ENCODE measurements around the gene NTM.

Gene NTM

DNA sequence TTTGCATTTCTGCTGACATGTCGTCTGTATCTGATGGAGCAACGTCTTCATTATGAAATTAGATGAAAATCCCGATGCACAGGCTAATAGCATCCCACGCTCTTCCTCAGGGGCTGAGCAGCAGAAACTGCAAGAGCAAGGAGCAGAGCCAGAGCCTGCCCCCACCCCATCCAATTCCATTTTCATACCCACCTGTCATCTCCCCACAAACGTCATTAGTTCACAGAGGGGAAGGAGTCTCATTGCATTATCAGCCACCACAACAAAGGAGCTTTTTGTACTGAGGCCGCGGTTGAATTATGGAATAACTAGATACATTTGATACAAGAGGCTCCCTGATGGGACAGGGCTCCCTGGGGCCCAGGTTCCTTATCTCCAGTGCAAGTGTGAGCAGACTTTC, 515.0 kb downstream of the NTM start:
- Histone ChIP-seq H3K27ac (ENCODE audit: low read depth, low read length) (no peak overlapping the region), H2BK120ac (ENCODE audit: low read depth, low read length) (no peak overlapping the region), H4K8ac (ENCODE audit: low read depth, low read length) (no peak overlapping the region), H3K9ac (ENCODE audit: low read length) (no peak overlapping the region), H3K79me2 (ENCODE audit: control insufficient read depth, insufficient read depth, low read length) (no peaks in the 10 kb centered on the region), H4K5ac (ENCODE audit: low read length) (no peak overlapping the region), H3K56ac (ENCODE audit: low read length) (no peak overlapping the region), H3K27me3 (ENCODE audit: insufficient read depth, low read length, poor library complexity) (no peaks in the 10 kb centered on the region), H3K79me1 (ENCODE audit: low read length) (no peaks in the 10 kb centered on the region), H2AK5ac (ENCODE audit: low read length) (no peak overlapping the region), H2BK15ac (replicated peaks; ENCODE audit: low read depth) (no peak overlapping the region), H3K36me3 (ENCODE audit: control insufficient read depth, insufficient read depth, low read length) (no peaks in the 10 kb centered on the region), H3K18ac (ENCODE audit: low read length) (no peak overlapping the region), H3K23ac (ENCODE audit: low read length) (no peak overlapping the region), H3K4me1 (ENCODE audit: control insufficient read depth, low read depth, low read length) (peaks cover 11% of the 10 kb centered on the region), H2BK5ac (ENCODE audit: low read length) (no peak overlapping the region), H3K4ac (ENCODE audit: low read depth, low read length) (no peak overlapping the region), H3K4me3 (ENCODE audit: low read length) (no peak overlapping the region), H3K4me2 (ENCODE audit: low read length) (no peak overlapping the region)
- DNase-seq, result no peak
- whole genome bisulfite sequencing (ENCODE audit: extremely low coverage, insufficient coverage, low lambda C conversion rate), result no CpG with 5 or more reads among the region's 7 CpGs

DNA sequence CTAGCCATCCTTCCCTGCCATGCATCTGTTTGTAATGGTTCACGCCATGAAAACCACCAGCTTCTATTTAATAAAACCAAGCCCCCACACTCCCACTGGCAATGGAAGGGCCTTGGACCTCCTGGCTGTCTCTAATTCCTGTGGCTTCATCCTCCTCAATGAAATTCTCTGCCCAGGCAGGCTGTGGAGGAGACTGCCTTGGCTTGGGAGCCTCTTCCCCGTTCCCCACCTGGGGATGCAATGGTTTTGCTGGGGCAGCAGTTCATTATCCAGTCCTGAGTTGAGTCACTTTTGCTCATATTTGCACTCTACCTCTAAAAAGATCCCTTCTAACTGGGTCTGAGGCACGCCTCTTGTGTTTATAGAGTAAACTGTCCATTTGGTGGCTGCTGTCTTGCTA, 515.8 kb downstream of the NTM start:
- Histone ChIP-seq H3K79me2 (ENCODE audit: control insufficient read depth, insufficient read depth, low read length) (no peaks in the 10 kb centered on the region), H3K27ac (ENCODE audit: low read depth, low read length) (no peak overlapping the region), H2AK5ac (ENCODE audit: low read length) (no peak overlapping the region), H3K9ac (ENCODE audit: low read length) (no peak overlapping the region), H4K5ac (ENCODE audit: low read length) (no peak overlapping the region), H2BK15ac (replicated peaks; ENCODE audit: low read depth) (no peak overlapping the region), H3K4me2 (ENCODE audit: low read length) (no peak overlapping the region), H4K8ac (ENCODE audit: low read depth, low read length) (no peak overlapping the region), H3K4me3 (ENCODE audit: low read length) (no peak overlapping the region), H3K79me1 (ENCODE audit: low read length) (no peaks in the 10 kb centered on the region), H3K4me1 (ENCODE audit: control insufficient read depth, low read depth, low read length) (peaks cover 13% of the 10 kb centered on the region), H2BK5ac (ENCODE audit: low read length) (no peak overlapping the region), H3K27me3 (ENCODE audit: insufficient read depth, low read length, poor library complexity) (no peaks in the 10 kb centered on the region), H3K56ac (ENCODE audit: low read length) (no peak overlapping the region), H3K18ac (ENCODE audit: low read length) (no peak overlapping the region), H2BK120ac (ENCODE audit: low read depth, low read length) (no peak overlapping the region), H3K4ac (ENCODE audit: low read depth, low read length) (no peak overlapping the region), H3K36me3 (ENCODE audit: control insufficient read depth, insufficient read depth, low read length) (no peaks in the 10 kb centered on the region), H3K23ac (ENCODE audit: low read length) (no peak overlapping the region)
- no CpG with 5 or more reads among the region's 3 CpGs for WGBS (ENCODE audit: extremely low coverage, insufficient coverage, low lambda C conversion rate)
- DNase-seq, result no peak

DNA sequence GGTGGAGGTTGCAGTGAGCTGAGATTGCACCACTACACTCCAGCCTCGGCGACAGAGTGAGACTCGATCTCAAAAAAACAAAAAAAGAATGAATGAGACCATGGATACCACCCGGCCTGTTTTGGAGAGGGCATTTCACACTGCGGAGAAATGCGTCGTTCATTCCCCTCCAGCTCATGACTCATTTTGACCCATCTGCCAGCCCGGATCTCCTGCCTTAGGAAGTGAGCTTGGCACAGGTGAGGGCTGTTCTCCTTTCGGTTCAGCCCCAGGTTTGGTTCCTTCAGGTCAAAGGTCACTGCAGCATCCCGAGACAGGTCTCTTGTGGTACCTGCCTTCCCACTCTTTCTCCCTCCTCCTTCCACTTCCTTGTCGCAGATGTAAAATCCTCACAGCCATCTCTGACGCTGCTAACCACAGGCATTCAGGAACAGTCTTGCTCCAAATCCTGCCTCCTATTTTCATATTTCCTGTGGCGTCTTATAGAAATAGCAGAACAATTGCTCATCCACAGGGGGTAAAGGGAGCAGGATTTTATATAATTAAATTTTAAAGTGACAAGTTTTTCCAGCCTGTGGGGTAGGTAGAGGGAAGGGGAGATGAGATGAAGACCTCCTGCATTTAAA, 517.9 kb downstream of the NTM start:
- H3K9ac ChIP-seq (ENCODE audit: low read length), result no peak overlapping the region
- H3K4me1 ChIP-seq (ENCODE audit: control insufficient read depth, low read depth, low read length), result peaks cover 13% of the 10 kb centered on the region
- H3K4ac ChIP-seq (ENCODE audit: low read depth, low read length), result no peak overlapping the region
- no peak overlapping the region for H3K4me2 ChIP-seq (ENCODE audit: low read length)
- no peak overlapping the region for H3K23ac ChIP-seq (ENCODE audit: low read length)
- H3K18ac ChIP-seq (ENCODE audit: low read length), result no peak overlapping the region
- H4K5ac ChIP-seq (ENCODE audit: low read length), result no peak overlapping the region
- no peak overlapping the region for H2BK5ac ChIP-seq (ENCODE audit: low read length)
- H4K8ac ChIP-seq (ENCODE audit: low read depth, low read length), result no peak overlapping the region
- no CpG with 5 or more reads among the region's 13 CpGs for WGBS (ENCODE audit: extremely low coverage, insufficient coverage, low lambda C conversion rate)
- no peak overlapping the region for H2AK5ac ChIP-seq (ENCODE audit: low read length)
- no peaks in the 10 kb centered on the region for H3K27me3 ChIP-seq (ENCODE audit: insufficient read depth, low read length, poor library complexity)
- no peak overlapping the region for H2BK120ac ChIP-seq (ENCODE audit: low read depth, low read length)
- DNase-seq, result no peak
- no peaks in the 10 kb centered on the region for H3K79me1 ChIP-seq (ENCODE audit: low read length)
- no peak overlapping the region for H3K4me3 ChIP-seq (ENCODE audit: low read length)
- H3K36me3 ChIP-seq (ENCODE audit: control insufficient read depth, insufficient read depth, low read length), result no peaks in the 10 kb centered on the region
- no peak overlapping the region for H3K27ac ChIP-seq (ENCODE audit: low read depth, low read length)
- no peaks in the 10 kb centered on the region for H3K79me2 ChIP-seq (ENCODE audit: control insufficient read depth, insufficient read depth, low read length)
- H2BK15ac ChIP-seq (replicated peaks; ENCODE audit: low read depth), result no peak overlapping the region
- H3K56ac ChIP-seq (ENCODE audit: low read length), result no peak overlapping the region

DNA sequence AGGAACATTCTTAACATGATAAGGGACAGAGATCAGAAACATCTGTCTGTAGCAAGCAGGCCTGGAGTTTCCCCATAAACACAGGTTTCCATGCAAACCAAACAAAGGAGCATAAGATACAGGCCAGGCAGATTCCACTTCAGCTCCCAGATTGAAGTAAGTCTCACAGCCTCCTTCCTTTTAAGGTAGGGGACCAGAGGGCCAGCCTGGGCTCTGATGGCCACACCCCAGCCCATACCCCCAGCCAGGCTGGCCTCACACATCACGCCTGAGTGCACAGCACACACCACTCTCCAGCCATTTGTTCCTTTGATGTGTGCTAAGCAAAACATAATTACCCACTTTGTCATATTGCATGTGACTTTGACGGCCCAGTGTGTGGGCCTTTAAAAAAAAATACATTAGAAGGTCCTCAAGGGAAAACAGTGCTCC, 518.7 kb downstream of the NTM start:
- Histone ChIP-seq H3K4me1 (ENCODE audit: control insufficient read depth, low read depth, low read length) (peaks cover 13% of the 10 kb centered on the region), H3K4me2 (ENCODE audit: low read length) (no peak overlapping the region), H3K18ac (ENCODE audit: low read length) (no peak overlapping the region), H3K4me3 (ENCODE audit: low read length) (no peak overlapping the region), H3K79me1 (ENCODE audit: low read length) (no peaks in the 10 kb centered on the region), H3K23ac (ENCODE audit: low read length) (no peak overlapping the region), H3K36me3 (ENCODE audit: control insufficient read depth, insufficient read depth, low read length) (no peaks in the 10 kb centered on the region), H3K56ac (ENCODE audit: low read length) (peak overlapping the region; percentile 8), H2BK5ac (ENCODE audit: low read length) (no peak overlapping the region), H3K27ac (ENCODE audit: low read depth, low read length) (no peak overlapping the region), H4K5ac (ENCODE audit: low read length) (no peak overlapping the region), H3K4ac (ENCODE audit: low read depth, low read length) (no peak overlapping the region), H3K9ac (ENCODE audit: low read length) (no peak overlapping the region), H4K8ac (ENCODE audit: low read depth, low read length) (no peak overlapping the region), H3K27me3 (ENCODE audit: insufficient read depth, low read length, poor library complexity) (no peaks in the 10 kb centered on the region), H3K79me2 (ENCODE audit: control insufficient read depth, insufficient read depth, low read length) (no peaks in the 10 kb centered on the region), H2BK120ac (ENCODE audit: low read depth, low read length) (no peak overlapping the region), H2BK15ac (replicated peaks; ENCODE audit: low read depth) (no peak overlapping the region), H2AK5ac (ENCODE audit: low read length) (no peak overlapping the region)
- no CpG with 5 or more reads among the region's 2 CpGs for WGBS (ENCODE audit: extremely low coverage, insufficient coverage, low lambda C conversion rate)
- DNase-seq, result peak; percentile 91

DNA sequence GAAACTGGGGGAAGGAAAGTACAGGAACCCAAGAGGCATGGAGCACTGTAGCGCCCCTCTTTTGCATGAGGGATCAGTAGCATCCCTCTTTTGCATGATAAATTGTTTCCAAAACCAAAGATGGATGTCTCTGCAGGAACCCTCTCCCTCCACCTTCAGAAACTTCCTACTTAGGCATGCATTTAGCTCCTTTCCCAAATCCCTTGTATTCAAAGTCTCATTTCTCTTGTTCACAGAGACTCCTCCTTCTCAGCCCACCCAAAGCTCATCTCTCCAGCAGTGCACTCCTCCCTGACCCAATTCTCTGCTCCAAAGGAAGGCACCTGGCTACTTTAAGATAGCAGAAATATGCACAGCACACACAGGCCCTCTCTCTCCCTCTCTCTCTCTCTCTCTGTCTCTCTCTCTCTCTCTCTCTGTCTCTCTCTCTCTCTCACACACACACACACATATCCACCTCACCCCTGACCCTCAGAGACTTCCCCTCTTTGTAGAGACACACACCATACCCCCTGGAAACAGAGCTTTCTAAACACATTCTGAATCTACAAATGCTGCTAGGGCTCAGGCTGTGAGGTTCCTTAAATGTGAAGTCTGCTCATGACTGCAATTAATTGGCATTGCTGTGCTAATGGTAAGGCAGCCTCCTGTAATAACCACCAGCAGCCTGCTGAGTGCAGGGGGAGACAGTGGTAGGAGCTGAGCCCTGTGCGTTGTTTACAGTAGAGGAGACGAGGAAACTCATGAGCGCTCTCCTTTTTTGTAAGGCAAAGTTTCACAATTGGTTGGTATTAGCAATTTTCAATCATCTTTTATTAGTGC, 519.6 kb downstream of the NTM start:
- Histone ChIP-seq H2AK5ac (ENCODE audit: low read length) (no peak overlapping the region), H2BK120ac (ENCODE audit: low read depth, low read length) (no peak overlapping the region), H3K9ac (ENCODE audit: low read length) (no peak overlapping the region), H3K18ac (ENCODE audit: low read length) (no peak overlapping the region), H4K8ac (ENCODE audit: low read depth, low read length) (no peak overlapping the region), H4K5ac (ENCODE audit: low read length) (no peak overlapping the region), H3K4ac (ENCODE audit: low read depth, low read length) (no peak overlapping the region), H3K4me3 (ENCODE audit: low read length) (no peak overlapping the region), H2BK15ac (replicated peaks; ENCODE audit: low read depth) (no peak overlapping the region), H3K56ac (ENCODE audit: low read length) (peak overlapping the region; percentile 22), H3K27me3 (ENCODE audit: insufficient read depth, low read length, poor library complexity) (no peaks in the 10 kb centered on the region), H3K4me2 (ENCODE audit: low read length) (no peak overlapping the region), H3K23ac (ENCODE audit: low read length) (no peak overlapping the region), H3K27ac (ENCODE audit: low read depth, low read length) (no peak overlapping the region), H2BK5ac (ENCODE audit: low read length) (no peak overlapping the region), H3K36me3 (ENCODE audit: control insufficient read depth, insufficient read depth, low read length) (no peaks in the 10 kb centered on the region), H3K4me1 (ENCODE audit: control insufficient read depth, low read depth, low read length) (peaks cover 13% of the 10 kb centered on the region), H3K79me1 (ENCODE audit: low read length) (no peaks in the 10 kb centered on the region), H3K79me2 (ENCODE audit: control insufficient read depth, insufficient read depth, low read length) (no peaks in the 10 kb centered on the region)
- WGBS (ENCODE audit: extremely low coverage, insufficient coverage, low lambda C conversion rate), result no CpG with 5 or more reads among the region's 4 CpGs
- DNase-seq, result peak; percentile 79

Data from mesendoderm (in vitro differentiated cells).